ENCODE data around the gene COG5. TPM values are rescaled to one million over a fixed set of nuclear protein-coding genes. Genes with fewer than 3 reads are reported as not detected.

Gene COG5
- total and polyA plus RNA-seq, 2 of the 8 experiments (the other 6 are each of a cell fraction or from before 2014, with no cell fraction given): 10.5 to 28.1 TPM

DNA sequence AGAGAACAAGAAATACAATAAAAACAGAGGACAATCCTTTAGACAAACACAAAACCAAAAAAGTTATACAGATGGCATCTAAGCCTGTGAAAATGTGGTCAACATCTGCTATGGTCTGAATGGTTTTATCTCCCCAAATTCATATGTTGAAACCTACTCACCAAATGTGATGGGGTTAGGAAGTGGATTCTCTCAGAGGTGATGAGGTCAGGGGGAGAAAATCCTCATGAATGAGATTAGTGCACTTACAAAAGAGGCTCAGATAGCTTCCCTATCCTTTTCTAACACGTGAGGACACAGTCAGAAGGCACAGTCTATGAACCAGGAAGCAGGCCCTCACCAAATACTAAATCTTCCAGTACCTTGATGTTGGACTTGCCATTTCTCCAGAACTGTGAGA is 241.7 kb downstream of the COG5 start:
- Histone ChIP-seq H2BK20ac (ENCODE audit: low read length) (no peak overlapping the region), H2BK12ac (ENCODE audit: low read depth, low read length) (no peak overlapping the region), H3K79me2 (ENCODE audit: control insufficient read depth in 1 of 2, insufficient read depth in 2 of 2, low read length in 2 of 2) (no peaks in the 10 kb centered on the region), H3K36me3 (ENCODE audit: control insufficient read depth in 2 of 4, insufficient read depth in 4 of 4, low read length in 3 of 4) (no peaks in the 10 kb centered on the region), H3K23me2 (ENCODE audit: low read depth, low read length) (no peaks in the 10 kb centered on the region), H3K14ac (ENCODE audit: insufficient read length) (no peak overlapping the region), H3K79me1 (ENCODE audit: low read depth, low read length) (no peaks in the 10 kb centered on the region), H4K91ac (replicated peaks; ENCODE audit: insufficient read length, low read length) (no peak overlapping the region), H3K4me1 (replicated peaks in 1 of 4; ENCODE audit: control insufficient read depth in 3 of 4, insufficient read depth in 4 of 4, low read length in 3 of 4) (no peaks in the 10 kb centered on the region), H2AK5ac (ENCODE audit: low read depth, low read length) (no peak overlapping the region), H4K20me1 (replicated peaks in 1 of 2; ENCODE audit: control insufficient read depth in 1 of 2, insufficient read depth in 2 of 2, low read length in 2 of 2) (no peaks in the 10 kb centered on the region), H3K18ac (ENCODE audit: extremely low read depth, low read length) (no peak overlapping the region), H3K4me3 (ENCODE audit: extremely low read depth in 1 of 4, insufficient read depth in 2 of 4, low read depth in 3 of 4, low read length in 4 of 4) (no peak overlapping the region), H3K27ac (ENCODE audit: low read depth, low read length) (no peak overlapping the region), H3K4ac (replicated peaks; ENCODE audit: insufficient read length, low read depth, low read length) (no peak overlapping the region), H3K9me3 (ENCODE audit: insufficient read depth in 2 of 2, low read depth in 1 of 2, low read length in 1 of 2) (no peaks in the 10 kb centered on the region), H2BK120ac (replicated peaks; ENCODE audit: low read depth, low read length) (no peak overlapping the region), H3K23ac (ENCODE audit: insufficient read length) (no peak overlapping the region), H2AFZ (ENCODE audit: low read length) (no peak overlapping the region), H2BK5ac (ENCODE audit: low read depth, low read length) (no peak overlapping the region), H3K4me2 (ENCODE audit: insufficient read depth in 1 of 2, low read depth in 2 of 2, low read length in 2 of 2) (no peak overlapping the region), H4K8ac (ENCODE audit: extremely low read depth, insufficient read depth, low read length) (no peak overlapping the region), H3K56ac (replicated peaks; ENCODE audit: insufficient read length, low read depth, low read length) (no peak overlapping the region), H3K9ac (replicated peaks in 1 of 4; ENCODE audit: extremely low read depth in 1 of 4, low read depth in 3 of 4, low read length in 3 of 4) (no peak overlapping the region), H4K5ac (ENCODE audit: insufficient read length, low read depth, low read length) (no peak overlapping the region), H2BK15ac (ENCODE audit: low read length) (no peak overlapping the region), H3K27me3 (replicated peaks in 1 of 4; ENCODE audit: control insufficient read depth in 3 of 4, extremely low read depth in 1 of 4, insufficient read depth in 3 of 4, low read length in 3 of 4) (no peaks in the 10 kb centered on the region)
- POLR2A ChIA-PET (ENCODE audit: partially characterized antibody): no interaction called here
- FAIRE-seq (no peak), DNase-seq (ENCODE audit: low read depth in 1 of 2, low spot score in 2 of 2) (no peak)
- CTCF ChIA-PET (ENCODE audit: partially characterized antibody): interaction anchor here (0.6 kb wide), 1 partner anchor 22 kb away, joined by 3 read pairs; no protein-coding TSS in a partner anchor
- WGBS, 2 experiments (ENCODE audit: extremely low coverage in 1 of 2, insufficient coverage in 1 of 2, insufficient read length in 1 of 2, insufficient replicate concordance in 2 of 2, low coverage in 1 of 2, low lambda C conversion rate in 2 of 2, missing lambda C conversion rate in 1 of 2): 81% methylated on average over 1 of the region's 1 CpG; no CpG with 5 or more reads in 1 of the 2 experiments
- no peak for TF ChIP-seq TAF7 (optimal IDR thresholded peaks at IDR 0.05; ENCODE audit: borderline replicate concordance, low read depth, low read length)
- no peak for TF ChIP-seq KDM5A (IDR thresholded peaks at IDR 0.05; ENCODE audit: low read length)
- TF ChIP-seq SIRT6 (IDR thresholded peaks at IDR 0.05; ENCODE audit: low read length): no peak
- no peak for TF ChIP-seq NANOG (IDR thresholded peaks at IDR 0.05; ENCODE audit: insufficient read depth, low read depth, low read length, poor library complexity, severe bottlenecking)
- TF ChIP-seq RFX5 (IDR thresholded peaks at IDR 0.05; ENCODE audit: borderline replicate concordance, low read depth, low read length): no peak
- TF ChIP-seq RNF2 (IDR thresholded peaks at IDR 0.05; ENCODE audit: borderline replicate concordance, low read depth, low read length, missing control alignments, poor library complexity, severe bottlenecking): no peak
- no peak for TF ChIP-seq CEBPB (IDR thresholded peaks at IDR 0.05; ENCODE audit: low read depth, low read length)
- TF ChIP-seq NRF1 (IDR thresholded peaks at IDR 0.05; ENCODE audit: low read depth, low read length): no peak
- TF ChIP-seq ASH2L (IDR thresholded peaks at IDR 0.05; ENCODE audit: low read length): no peak
- no peak for TF ChIP-seq GABPA (IDR thresholded peaks at IDR 0.05; ENCODE audit: borderline replicate concordance, insufficient read depth, low read length)
- TF ChIP-seq KDM4A (IDR thresholded peaks at IDR 0.05; ENCODE audit: low read depth, low read length, severe bottlenecking): no peak
- no peak for TF ChIP-seq EGR1 (IDR thresholded peaks at IDR 0.05; ENCODE audit: borderline replicate concordance, low read depth, low read length)
- no peak for TF ChIP-seq GTF2F1 (IDR thresholded peaks at IDR 0.05; ENCODE audit: borderline replicate concordance, low read depth, low read length)
- no peak for TF ChIP-seq BCL11A (IDR thresholded peaks at IDR 0.05; ENCODE audit: low read depth in 2 of 2, low read length in 2 of 2)
